Heart left ventricle (tissue), 16 donors: ENCODE data around the gene DOK5. TPM values are rescaled to one million over a fixed set of nuclear protein-coding genes. Genes with fewer than 3 reads are reported as not detected.

Source experiments
- ATAC-seq, 4 donors: fragments of 200-7000 bp; cut with Tn5 transposase; one replicate each; pipeline ENCODE4 v1.9.1; 2020 to 2022; ENCODE audit warnings: moderate library complexity in 4 of 4, mild to moderate bottlenecking in 3 of 4, moderate number of reproducible peaks in 1 of 4
- DNase-seq, 5 donors: peaks; one replicate each; pipeline ENCODE4 v3.0.0-alpha.2; 2020
- H3K27ac ChIP-seq, 12 donors: fragments of 200-600 bp; sonication (generic) in 4 of 12; one replicate each; pipeline versions ENCODE4 v1.5.0 to v1.8.0; 2016 to 2022; ENCODE audit warnings: mild to moderate bottlenecking in 2 of 12
- H3K27me3 ChIP-seq, 9 donors: fragments of 200-600 bp; sonication (generic) in 2 of 9; one replicate each; pipeline versions ENCODE4 v1.5.1 to v1.8.0; 2016 to 2022; ENCODE audit warnings: mild to moderate bottlenecking in 3 of 9
- H3K36me3 ChIP-seq, 9 donors: fragments of 200-600 bp; sonication (generic) in 2 of 9; one replicate each; pipeline versions ENCODE4 v1.5.0 to v1.8.0; 2018 to 2022; ENCODE audit warnings: mild to moderate bottlenecking in 2 of 9
- H3K4me1 ChIP-seq, 12 donors: fragments of 200-600 bp; sonication (generic) in 4 of 12; one replicate each; pipeline versions ENCODE4 v1.5.0 to v1.8.0; 2016 to 2022; ENCODE audit warnings: mild to moderate bottlenecking in 3 of 12
- H3K4me3 ChIP-seq, 12 donors: fragments of 200-600 bp; sonication (generic) in 4 of 12; one replicate each; pipeline versions ENCODE4 v1.5.0 to v1.8.0; 2017 to 2022; ENCODE audit warnings: mild to moderate bottlenecking in 9 of 12, moderate library complexity in 4 of 12
- H3K9me3 ChIP-seq, 12 donors: fragments of 200-600 bp; sonication (generic) in 4 of 12; one replicate each; pipeline versions ENCODE4 v1.5.0 to v1.8.0; 2016 to 2022; ENCODE audit warnings: mild to moderate bottlenecking in 1 of 12
- CTCF ChIP-seq, 12 donors: fragments of 200-600 bp; sonication (generic) in 4 of 12; IDR thresholded peaks; one replicate each; pipeline versions ENCODE4 v1.5.0 to v1.8.0; 2018 to 2022; ENCODE audit warnings: antibody characterized with exemption in 12 of 12, mild to moderate bottlenecking in 5 of 12
- POLR2A ChIP-seq, 2 donors: fragments of 450-650 bp; IDR thresholded peaks; one replicate each; pipeline ENCODE4 v1.6.1; 2017; ENCODE audit warnings: antibody characterized with exemption in 2 of 2, mild to moderate bottlenecking in 2 of 2, moderate library complexity in 2 of 2
- WGBS, 4 donors: extraction: QIAGEN DNeasy Blood & Tissue Kit in 2 of 4; methylation state at CpG; one replicate each; pipeline versions ENCODE4 v1.1.5 to v1.1.7; 2013 to 2018; 5-methylcytosine and 5-hydroxymethylcytosine counted together
- intact Hi-C, 10 donors: fragments of 100-400 bp; cut with DNase I; formaldehyde crosslinking; loops; one replicate each; pipeline versions ENCODE4 v1.11.1 to v1.14.2; 2022
- polyA plus RNA-seq, 2 donors: library from polyadenylated mRNA; stranded (reverse); fragments of 200-250 nt; gene quantifications; one replicate each; pipeline ENCODE4 v1.2.3, GENCODE V29; 2013
- total RNA-seq, 9 donors: library from RNA; depleted of rRNA in 2 of 9; stranded (reverse); fragments of >200 nt in 2 of 9; fragmentation: NEBNext Ultra II Directional in 3 of 9; extraction: Animal tissue kit (Norgen Biotek cat#: 25700) in 3 of 9; gene quantifications; one replicate each; pipeline versions ENCODE4 v1.1.0 to v1.2.4, GENCODE V29; 2016 to 2023
- donor health status: ischemic (EF 13 %, LVEDD 7.1; RV severe dilation, severe dysfunction).
- donor health status: healthy with polysubstance abuse.
- donor health status: DM: no; HTN: yes; CAD: no.
- donor health status: DM: no; HTN: no; CAD: no.
- donor health status: ischemic (EF 25% LVEDD 6.9; RV normal size, moderate dysfunction).
- donor health status: ischemic (EF 25% LVEDD 5.7; RV mildly dilated, moderate dysfunction).
- donor health status: healthy.
- donor health status: DM: yes; HTN: yes; CAD: no.
- donor health status: ischemic (EF 35%, LVEDD 5.7; RV mildly dilated, moderate dysfunction).
- donor health status: nonischemic (EF 11% LVEDD 7.7; RV severe dilation, severe dysfunction).
- donor health status: DM: yes; HTN: yes; CAD: no.
- donor health status: PGD.
- donor health status: ischemic (EF 29% LVEDD 5.4; RV normal size, mild dysfunction).
- donor health status: nonischemic (EF 23%, LVEDD 6.1; RV moderate dilation, normal function).

DOK5 gene
- total and polyA plus RNA-seq, 11 donors: 3.4 to 23.5 (median 6.4) TPM

DNA sequence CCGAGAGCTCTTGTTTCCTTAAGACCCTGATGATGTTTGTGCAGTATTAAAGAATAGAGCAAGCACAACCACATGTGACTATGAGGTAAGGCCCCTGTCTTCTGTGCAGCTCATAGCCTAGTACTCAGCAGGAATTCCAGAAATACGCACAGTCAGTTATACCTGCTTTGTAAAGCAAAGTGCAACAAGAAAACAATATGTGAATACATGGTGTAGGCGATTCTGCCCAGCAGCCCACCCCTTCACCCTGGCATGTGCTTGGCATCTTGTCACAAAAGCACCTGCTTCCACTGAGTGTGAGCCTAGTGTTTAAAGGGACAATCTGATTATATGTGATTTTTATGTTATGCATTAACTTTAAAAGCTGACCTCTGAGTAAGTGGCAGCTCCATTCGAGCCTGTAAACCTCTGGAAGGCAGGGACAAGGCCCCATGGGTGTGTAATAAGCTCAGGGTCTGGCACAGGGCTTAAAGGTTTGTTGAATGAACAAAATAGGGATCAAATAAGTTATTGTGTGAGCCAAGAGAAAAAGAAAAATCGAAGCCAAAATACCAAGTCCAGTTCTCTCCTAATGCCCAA is 148.7 kb downstream of the DOK5 start:
- DNase-seq (no peak), ATAC-seq (no peak)
- Histone ChIP-seq H3K27ac (peak overlapping the region in 4 of 12 donors; percentile 47 to 65 (median 58)), H3K9me3 (no peaks in the 10 kb centered on the region), H3K36me3 (no peaks in the 10 kb centered on the region), H3K4me3 (no peak overlapping the region), H3K27me3 (no peaks in the 10 kb centered on the region), H3K4me1 (peaks cover 0 to 24% (median 0%) of the 10 kb centered on the region in 12 donors)
- intact Hi-C loops: loop anchor here in 1 of 10 donors (5.0 kb wide), 1 partner anchor 147 kb away; the partner anchor contains the start of gene DOK5
- no peak for TF ChIP-seq POLR2A (IDR thresholded peaks at IDR 0.05)
- no peak for TF ChIP-seq CTCF (IDR thresholded peaks at IDR 0.05)
- 60 to 68% (median 66%) methylated on average over 5 of the region's 5 CpGs for WGBS, 4 donors

- DNase-seq: peak in 3 of 5 donors; percentile 24 to 34 (median 33)
- H3K27ac ChIP-seq: peak overlapping the region in 5 of 12 donors; percentile 16 to 65 (median 51)
- H3K9me3 ChIP-seq: no peaks in the 10 kb centered on the region
- peak; percentile 39 to 73 (median 60) for ATAC-seq
- 37 to 52% (median 51%) methylated on average over 7 of the region's 7 CpGs for WGBS, 4 donors
- no peaks in the 10 kb centered on the region for H3K27me3 ChIP-seq
- H3K4me1 ChIP-seq: peaks cover 0 to 20% (median 0%) of the 10 kb centered on the region in 12 donors
- no peaks in the 10 kb centered on the region for H3K36me3 ChIP-seq
- H3K4me3 ChIP-seq: no peak overlapping the region
- TF ChIP-seq CTCF (IDR thresholded peaks at IDR 0.05) (no peak), POLR2A (IDR thresholded peaks at IDR 0.05) (no peak)
- intact Hi-C loops: loop anchor here in 1 of 10 donors (5.0 kb wide), 1 partner anchor 148 kb away; the partner anchor contains the start of gene DOK5
These were observed 149.5 kb downstream of the DOK5 start for GRCh38 chr20:54624706-54625390.

DNA sequence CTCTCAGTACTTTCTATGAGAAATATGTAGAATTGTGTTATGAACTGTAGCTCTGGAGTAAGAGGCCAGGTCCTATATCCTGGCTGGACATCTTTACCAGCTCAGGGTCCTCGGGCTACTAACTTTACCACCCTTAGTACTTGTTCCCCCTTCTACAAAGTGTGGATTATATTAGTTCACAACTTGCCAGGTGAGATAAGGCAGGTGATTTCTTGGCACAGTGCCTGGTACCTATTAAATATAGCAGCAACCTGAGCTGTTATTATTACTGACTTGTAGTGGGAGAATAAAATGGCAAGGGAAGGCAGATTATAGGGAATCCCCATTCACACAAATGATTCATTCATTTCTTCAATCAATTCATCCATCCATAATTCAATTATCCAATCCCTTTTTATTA is 150.1 kb downstream of the DOK5 start:
- Histone ChIP-seq H3K9me3 (no peaks in the 10 kb centered on the region), H3K27me3 (no peaks in the 10 kb centered on the region), H3K36me3 (no peaks in the 10 kb centered on the region), H3K4me3 (no peak overlapping the region), H3K27ac (peak overlapping the region in 3 of 12 donors; percentile 16 to 65 (median 33)), H3K4me1 (peaks cover 0 to 20% (median 0%) of the 10 kb centered on the region in 12 donors)
- WGBS, 4 donors: 66 to 77% (median 68%) methylated on average over 1 of the region's 1 CpG
- intact Hi-C loops: no loop called here
- DNase-seq (no peak), ATAC-seq (no peak)
- TF ChIP-seq CTCF (IDR thresholded peaks at IDR 0.05) (no peak), POLR2A (IDR thresholded peaks at IDR 0.05) (no peak)

DNA sequence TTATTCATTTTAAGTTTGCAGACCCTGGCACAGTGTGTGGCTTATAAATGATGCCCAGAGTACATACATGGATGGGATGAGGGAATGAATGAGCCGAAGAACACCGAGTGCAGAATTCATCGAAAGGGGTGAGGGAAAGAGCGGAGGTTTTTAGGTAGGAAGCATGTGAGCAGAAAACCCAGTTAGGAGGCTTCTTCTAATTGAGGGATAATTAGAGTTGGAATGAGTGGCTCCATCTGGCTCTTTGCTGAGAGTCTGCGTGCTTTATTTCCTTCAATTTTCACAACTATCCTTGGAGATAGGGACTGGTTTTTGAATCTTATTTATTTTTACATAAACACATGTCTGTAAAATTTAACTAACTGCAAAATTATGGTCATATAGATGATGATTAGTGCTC is 150.7 kb downstream of the DOK5 start:
- Histone ChIP-seq H3K4me1 (peaks cover 0 to 20% (median 0%) of the 10 kb centered on the region in 12 donors), H3K4me3 (no peak overlapping the region), H3K9me3 (no peaks in the 10 kb centered on the region), H3K36me3 (no peaks in the 10 kb centered on the region), H3K27me3 (no peaks in the 10 kb centered on the region), H3K27ac (no peak overlapping the region)
- DNase-seq: no peak
- WGBS, 4 donors: 92 to 95% (median 95%) methylated on average over 5 of the region's 5 CpGs
- TF ChIP-seq POLR2A (IDR thresholded peaks at IDR 0.05): no peak
- TF ChIP-seq CTCF (IDR thresholded peaks at IDR 0.05): no peak
- intact Hi-C loops: no loop called here
- no peak for ATAC-seq
